GM10266 (cell line): ENCODE data around the gene APP.

Experiments used
- DNase-seq: peaks from one replicate; pipeline ENCODE4 v3.0.0; 2012; ENCODE audit errors: extremely low spot score
- CTCF ChIP-seq: IDR thresholded peaks from 2 replicates; pipeline ENCODE4 v1.5.1; 2012; ENCODE audit warnings: mild to moderate bottlenecking, low read depth; ENCODE audit not compliant: control insufficient read depth, insufficient read depth; ENCODE audit errors: missing control alignments

APP gene

GRCh38 chr21:26055010-26055409 is 115.6 kb downstream of the APP start:
- no peak for DNase-seq
- TF ChIP-seq CTCF = no peak

- no peak for TF ChIP-seq CTCF
- DNase-seq = no peak
Observed at GRCh38 chr21:26052057-26052456, 118.5 kb downstream of the APP start.

- no peak for DNase-seq
- no peak for TF ChIP-seq CTCF
Observed at GRCh38 chr21:26050857-26051256, 119.7 kb downstream of the APP start.

- no peak for TF ChIP-seq CTCF
- no peak for DNase-seq
Observed at GRCh38 chr21:26049803-26050202, 120.8 kb downstream of the APP start.

- DNase-seq = no peak
- no peak for TF ChIP-seq CTCF
Observed at GRCh38 chr21:26047279-26047967, 123.1 kb downstream of the APP start.

GRCh38 chr21:26043891-26044290 is 126.7 kb downstream of the APP start:
- no peak for DNase-seq
- no peak for TF ChIP-seq CTCF

GRCh38 chr21:26042181-26042876 is 128.2 kb downstream of the APP start:
- no peak for DNase-seq
- no peak for TF ChIP-seq CTCF
